ENCODE measurements around the gene HIVEP2. TPM values are rescaled to one million over a fixed set of nuclear protein-coding genes. Genes with fewer than 3 reads are reported as not detected.

Gene HIVEP2
- total and polyA plus RNA-seq, 12 donors = 5.4 to 27.6 (median 16.4) TPM

- intact Hi-C loops (cut with DNase I) = loop anchor here in 1 of 2 donors (10.0 kb wide), 1 partner anchor 57 kb away; the partner anchor contains the start of gene HIVEP2
- H3K4me1 ChIP-seq (replicated peaks in 1 of 2) = peaks cover 7 to 33% of the 10 kb centered on the region in 2 donors
- H3K9me3 ChIP-seq (replicated peaks in 1 of 3) = no peaks in the 10 kb centered on the region
- 83 to 88% (median 86%) methylated on average over 3 of the region's 3 CpGs for WGBS, 4 donors
- no peak overlapping the region for H3K4me3 ChIP-seq
- H3K36me3 ChIP-seq (replicated peaks in 1 of 2) = no peaks in the 10 kb centered on the region
- no peak for TF ChIP-seq POLR2A (IDR thresholded peaks at IDR 0.05)
- TF ChIP-seq CTCF (IDR thresholded peaks at IDR 0.05) = no peak
- no peak for DNase-seq
- H3K27ac ChIP-seq = no peak overlapping the region
- H3K27me3 ChIP-seq = no peaks in the 10 kb centered on the region
These were observed 57.5 kb downstream of the HIVEP2 start for GRCh38 chr6:142887517-142887916.

GRCh38 chr6:142886431-142887170 lies 58.4 kb downstream of the HIVEP2 start:
- intact Hi-C loops (cut with DNase I) = loop anchor here in 1 of 2 donors (10.0 kb wide), 1 partner anchor 58 kb away; the partner anchor contains the start of gene HIVEP2
- DNase-seq = no peak
- H3K9me3 ChIP-seq (replicated peaks in 1 of 3) = no peaks in the 10 kb centered on the region
- H3K36me3 ChIP-seq (replicated peaks in 1 of 2) = no peaks in the 10 kb centered on the region
- H3K27me3 ChIP-seq = no peaks in the 10 kb centered on the region
- no peak overlapping the region for H3K27ac ChIP-seq
- TF ChIP-seq POLR2A (IDR thresholded peaks at IDR 0.05) (no peak), CTCF (IDR thresholded peaks at IDR 0.05) (peak in 4 of 6 experiments; percentile 5 to 32 (median 28))
- WGBS, 4 donors = 29 to 52% (median 36%) methylated on average over 4 of the region's 4 CpGs
- peaks cover 7 to 37% of the 10 kb centered on the region in 2 donors for H3K4me1 ChIP-seq (replicated peaks in 1 of 2)
- no peak overlapping the region for H3K4me3 ChIP-seq

GRCh38 chr6:142885182-142885867 lies 59.7 kb downstream of the HIVEP2 start:
- intact Hi-C loops (cut with DNase I) = loop anchor here in 1 of 2 donors (10.0 kb wide), 1 partner anchor 59 kb away; the partner anchor contains the start of gene HIVEP2
- no peaks in the 10 kb centered on the region for H3K9me3 ChIP-seq (replicated peaks in 1 of 3)
- peak overlapping the region in 2 of 5 donors; percentile 13 to 75 for H3K27ac ChIP-seq
- H3K4me3 ChIP-seq = peak overlapping the region in 2 of 4 donors; percentile 11 to 52
- peak; percentile 29 to 66 (median 44) for DNase-seq
- H3K27me3 ChIP-seq = no peaks in the 10 kb centered on the region
- no peaks in the 10 kb centered on the region for H3K36me3 ChIP-seq (replicated peaks in 1 of 2)
- peaks cover 7 to 38% of the 10 kb centered on the region in 2 donors for H3K4me1 ChIP-seq (replicated peaks in 1 of 2)
- TF ChIP-seq CTCF (IDR thresholded peaks at IDR 0.05) = no peak
- peak in 1 of 2 donors; percentile 36 for TF ChIP-seq POLR2A (IDR thresholded peaks at IDR 0.05)
- 15 to 17% (median 16%) methylated on average over 10 of the region's 10 CpGs for WGBS, 4 donors
